NCI-H748 treated with DMSO at 0.1 percent for 48 hours (cell line): ENCODE results near the gene TMC7.
A peak's percentile ranks its signal among the peaks of the same experiment; 100 is the strongest.

Source experiments
- DNase-seq: peaks from one replicate; lab custom pipeline; 2025; lab: John Stamatoyannopoulos, UW

Gene TMC7

GRCh38 chr16:19029980-19030379 lies 46.2 kb downstream of the TMC7 start:
- DNase-seq = no peak

- DNase-seq = no peak
These were observed 48.0 kb downstream of the TMC7 start for GRCh38 chr16:19031738-19032137.

GRCh38 chr16:19033761-19034160 lies 50.0 kb downstream of the TMC7 start:
- no peak for DNase-seq

GRCh38 chr16:19040400-19040799 lies 56.7 kb downstream of the TMC7 start:
- no peak for DNase-seq

- no peak for DNase-seq
These were observed 61.0 kb downstream of the TMC7 start for GRCh38 chr16:19044769-19045168.

GRCh38 chr16:19046062-19046461 lies 62.3 kb downstream of the TMC7 start:
- no peak for DNase-seq

- no peak for DNase-seq
These were observed 79.0 kb downstream of the TMC7 start for GRCh38 chr16:19062706-19063105.

- no peak for DNase-seq
These were observed 83.2 kb downstream of the TMC7 start for GRCh38 chr16:19066988-19067348.

- DNase-seq = peak; percentile 92
These were observed 83.9 kb downstream of the TMC7 start, which contains the start of gene COQ7 for GRCh38 chr16:19067349-19068236. Gene COQ7, plus strand, starts transcription at chr16:19067614. Its CDS starts 51 bp downstream, at chr16:19067665.

- no peak for DNase-seq
These were observed 84.6 kb downstream of the TMC7 start for GRCh38 chr16:19068237-19068815.

GRCh38 chr16:19071811-19072777 lies 88.4 kb downstream of the TMC7 start:
- peak; percentile 1 for DNase-seq

- no peak for DNase-seq
These were observed 89.6 kb downstream of the TMC7 start for GRCh38 chr16:19073344-19073743.

GRCh38 chr16:19073863-19074262 lies 90.1 kb downstream of the TMC7 start:
- DNase-seq = no peak

- DNase-seq = no peak
These were observed 91.8 kb downstream of the TMC7 start for GRCh38 chr16:19075511-19075910.

- no peak for DNase-seq
These were observed 94.1 kb downstream of the TMC7 start for GRCh38 chr16:19077879-19078278.

GRCh38 chr16:19083670-19084069 lies 99.9 kb downstream of the TMC7 start:
- no peak for DNase-seq

- no peak for DNase-seq
These were observed 100.4 kb downstream of the TMC7 start for GRCh38 chr16:19084139-19084538.

GRCh38 chr16:19084879-19085278 lies 101.1 kb downstream of the TMC7 start:
- DNase-seq = no peak

- DNase-seq = no peak
These were observed 102.0 kb downstream of the TMC7 start for GRCh38 chr16:19085679-19086200.

GRCh38 chr16:19086322-19087199 lies 102.8 kb downstream of the TMC7 start:
- DNase-seq = peak; percentile 58

GRCh38 chr16:19088341-19088916 lies 104.7 kb downstream of the TMC7 start:
- DNase-seq = no peak
